ENCODE results near the gene ULK3. TPM values are rescaled to one million over a fixed set of nuclear protein-coding genes. Genes with fewer than 3 reads are reported as not detected.

The ULK3 gene
- total and polyA plus RNA-seq, 2 donors (not counting 1 experiment from before 2014, with no cell fraction given), result 51.1 to 108 TPM

GRCh38 chr15:74830868-74831267 is 12.1 kb downstream of the ULK3 start:
- peaks cover 24% of the 10 kb centered on the region for H3K27me3 Mint-ChIP-seq
- ChIA-PET POLR2A (no interaction called here), CTCF (interaction anchor here (6.6 kb wide), 1 partner anchor 61 kb away, joined by 46 read pairs; no protein-coding TSS in a partner anchor)
- Histone ChIP-seq H3K27ac (ENCODE audit: low read length in 2 of 2) (no peak overlapping the region), H2AFZ (ENCODE audit: insufficient read depth, low read depth, low read length, poor library complexity, severe bottlenecking) (no peak overlapping the region), H4K20me1 (ENCODE audit: control insufficient read depth, insufficient read depth, low read length, poor library complexity, severe bottlenecking) (peaks cover 4% of the 10 kb centered on the region), H3K27me3 (replicated peaks in 1 of 4; ENCODE audit: control extremely low read depth in 1 of 4, control insufficient read depth in 3 of 4, insufficient read depth in 4 of 4, low read length in 3 of 4) (peaks cover 0 to 35% (median 13%) of the 10 kb centered on the region in 4 experiments), H3K4me2 (replicated peaks; ENCODE audit: low read depth, low read length, poor library complexity, severe bottlenecking) (no peak overlapping the region), H3K9ac (ENCODE audit: low read length) (no peak overlapping the region), H3K36me3 (replicated peaks in 1 of 2; ENCODE audit: control extremely low read depth in 1 of 2, control insufficient read depth in 1 of 2, extremely low read depth in 1 of 2, insufficient read depth in 2 of 2, low read length in 1 of 2) (no peaks in the 10 kb centered on the region), H3K4me1 (ENCODE audit: control insufficient read depth in 2 of 2, insufficient read depth in 2 of 2, low read length in 2 of 2) (peaks cover 5 to 19% of the 10 kb centered on the region in 2 donors), H3K4me3 (ENCODE audit: control extremely low read depth in 1 of 5, extremely low read depth in 1 of 5, insufficient read depth in 1 of 5, low read depth in 2 of 5, low read length in 4 of 5) (no peak overlapping the region), H3K79me2 (ENCODE audit: control insufficient read depth, insufficient read depth, low read length) (no peaks in the 10 kb centered on the region), H3K9me3 (ENCODE audit: control extremely low read depth in 1 of 3, control insufficient read depth in 2 of 3, insufficient read depth in 1 of 3, low read length in 2 of 3) (peaks cover 0 to 16% (median 0%) of the 10 kb centered on the region in 3 donors)
- no peaks in the 10 kb centered on the region for H3K9me3 Mint-ChIP-seq (ENCODE audit: insufficient read depth)
- no peak overlapping the region for H3K4me3 Mint-ChIP-seq
- DNase-seq (no peak), ATAC-seq (ENCODE audit: low read depth) (no peak)
- intact Hi-C loops (cut with micrococcal nuclease), result no loop called here
- WGBS (ENCODE audit: insufficient coverage), result 93% methylated on average over 5 of the region's 5 CpGs
- no peak for TF ChIP-seq CTCF (IDR thresholded peaks at IDR 0.05)
- peaks cover 8% of the 10 kb centered on the region for H3K4me1 Mint-ChIP-seq
- no peak overlapping the region for H3K27ac Mint-ChIP-seq

GRCh38 chr15:74829991-74830390 is 13.0 kb downstream of the ULK3 start:
- Mint-ChIP-seq H3K4me1 (peaks cover 6% of the 10 kb centered on the region), H3K27me3 (peaks cover 26% of the 10 kb centered on the region), H3K9me3 (ENCODE audit: insufficient read depth) (no peaks in the 10 kb centered on the region), H3K4me3 (no peak overlapping the region), H3K27ac (no peak overlapping the region)
- ATAC-seq (ENCODE audit: low read depth), result no peak
- Histone ChIP-seq H3K4me2 (replicated peaks; ENCODE audit: low read depth, low read length, poor library complexity, severe bottlenecking) (no peak overlapping the region), H3K9me3 (ENCODE audit: control extremely low read depth in 1 of 3, control insufficient read depth in 2 of 3, insufficient read depth in 1 of 3, low read length in 2 of 3) (peaks cover 0 to 19% (median 0%) of the 10 kb centered on the region in 3 donors), H3K79me2 (ENCODE audit: control insufficient read depth, insufficient read depth, low read length) (no peaks in the 10 kb centered on the region), H4K20me1 (ENCODE audit: control insufficient read depth, insufficient read depth, low read length, poor library complexity, severe bottlenecking) (peaks cover 4% of the 10 kb centered on the region), H3K27ac (ENCODE audit: low read length in 2 of 2) (no peak overlapping the region), H3K4me1 (ENCODE audit: control insufficient read depth in 2 of 2, insufficient read depth in 2 of 2, low read length in 2 of 2) (peaks cover 5 to 19% of the 10 kb centered on the region in 2 donors), H2AFZ (ENCODE audit: insufficient read depth, low read depth, low read length, poor library complexity, severe bottlenecking) (no peak overlapping the region), H3K36me3 (replicated peaks in 1 of 2; ENCODE audit: control extremely low read depth in 1 of 2, control insufficient read depth in 1 of 2, extremely low read depth in 1 of 2, insufficient read depth in 2 of 2, low read length in 1 of 2) (no peaks in the 10 kb centered on the region), H3K9ac (ENCODE audit: low read length) (no peak overlapping the region), H3K27me3 (replicated peaks in 1 of 4; ENCODE audit: control extremely low read depth in 1 of 4, control insufficient read depth in 3 of 4, insufficient read depth in 4 of 4, low read length in 3 of 4) (peaks cover 0 to 42% (median 17%) of the 10 kb centered on the region in 4 experiments), H3K4me3 (ENCODE audit: control extremely low read depth in 1 of 5, extremely low read depth in 1 of 5, insufficient read depth in 1 of 5, low read depth in 2 of 5, low read length in 4 of 5) (no peak overlapping the region)
- WGBS (ENCODE audit: insufficient coverage), result 78% methylated on average over 6 of the region's 6 CpGs
- TF ChIP-seq EZH2 (IDR thresholded peaks at IDR 0.05; ENCODE audit: borderline replicate concordance, insufficient read depth, low read depth, low read length, poor library complexity, severe bottlenecking), result no peak
- TF ChIP-seq CTCF (IDR thresholded peaks at IDR 0.05), result no peak
- ChIA-PET POLR2A (interaction anchor here (0.5 kb wide), 1 partner anchor 19 kb away, joined by 3 read pairs; no protein-coding TSS in a partner anchor), CTCF (interaction anchor here (1.8 to 6.6 kb wide), 2 partner anchors 60 to 194 kb away, joined by 5 to 46 read pairs; no protein-coding TSS in a partner anchor)
- intact Hi-C loops (cut with micrococcal nuclease), result no loop called here
- DNase-seq, result no peak
